Aorta (tissue), 5 donors: ENCODE results near the gene RGS19. TPM values are rescaled to one million over a fixed set of nuclear protein-coding genes. Genes with fewer than 3 reads are reported as not detected.

ENCODE experiments used
- ATAC-seq: fragments of 200-7000 bp; cut with Tn5 transposase; one replicate; pipeline ENCODE4 v1.9.1; 2022; ENCODE audit warnings: moderate library complexity; ENCODE audit not compliant: low FRiP score
- DNase-seq, 2 donors: peaks; one replicate each; pipeline ENCODE4 v3.0.0-alpha.2; 2020
- H3K27ac ChIP-seq, 2 donors: one replicate each; pipeline ENCODE4 v1.5.1; 2013; ENCODE audit warnings: low read length in 2 of 2, mild to moderate bottlenecking in 2 of 2, moderate library complexity in 2 of 2, control low read depth in 1 of 2, inconsistent platforms in 1 of 2, low read depth in 1 of 2
- H3K27me3 ChIP-seq, 2 donors: one replicate each; pipeline ENCODE4 v1.6.1; 2013; ENCODE audit warnings: control low read depth in 1 of 2, low read length in 1 of 2, mild to moderate bottlenecking in 1 of 2, moderate library complexity in 1 of 2; ENCODE audit not compliant: insufficient read depth in 2 of 2, control insufficient read depth in 1 of 2
- H3K36me3 ChIP-seq, 2 donors: one replicate each; pipeline ENCODE4 v1.6.1; 2013; ENCODE audit warnings: control low read depth in 1 of 2, low read length in 1 of 2, mild to moderate bottlenecking in 1 of 2; ENCODE audit not compliant: insufficient read depth in 2 of 2, control insufficient read depth in 1 of 2
- H3K4me1 ChIP-seq, 2 donors: one replicate each; pipeline ENCODE4 v1.6.1; 2013; ENCODE audit warnings: low read length in 2 of 2, control low read depth in 1 of 2, mild to moderate bottlenecking in 1 of 2, moderate library complexity in 1 of 2; ENCODE audit not compliant: insufficient read depth in 2 of 2, control insufficient read depth in 1 of 2
- H3K4me3 ChIP-seq, 2 donors: one replicate each; pipeline ENCODE4 v1.5.1; 2013; ENCODE audit warnings: low read length in 2 of 2, control low read depth in 1 of 2, mild to moderate bottlenecking in 1 of 2
- H3K9me3 ChIP-seq: one replicate; pipeline ENCODE4 v1.6.1; 2013; ENCODE audit warnings: mild to moderate bottlenecking, low read length; ENCODE audit not compliant: control insufficient read depth
- WGBS, 2 donors: extraction: QIAGEN DNeasy Blood & Tissue Kit; methylation state at CpG; one replicate each; pipeline ENCODE4 v1.1.7; 2013; 5-methylcytosine and 5-hydroxymethylcytosine counted together
- intact Hi-C, 2 donors: fragments of 100-400 bp; cut with DNase I; formaldehyde crosslinking; loops; one replicate each; pipeline versions ENCODE4 v1.14.2 to v1.15.0; 2022
- polyA plus RNA-seq, 2 donors: library from polyadenylated mRNA; stranded (reverse); fragments of 200-250 nt; gene quantifications; one replicate each; pipeline ENCODE4 v1.2.3, GENCODE V29; 2013
- total RNA-seq, 2 donors: library from RNA; stranded (reverse); fragmentation: NEBNext Ultra II Directional; extraction: Animal tissue kit (Norgen Biotek cat#: 25700); gene quantifications; one replicate each; pipeline ENCODE4 v1.2.1, GENCODE V29; 2021
- donor health status: healthy with polysubstance abuse.
- donor health status: Bipolar disorder and iron deficiency.
- donor health status: DM: no; HTN: no; CAD: no.
- donor health status: DM: no; HTN: no; CAD: no.
- donor health status: DM: yes; HTN: yes; CAD: no.

Gene RGS19
- total and polyA plus RNA-seq, 4 donors, result 10.8 to 23.8 (median 19.6) TPM

DNA sequence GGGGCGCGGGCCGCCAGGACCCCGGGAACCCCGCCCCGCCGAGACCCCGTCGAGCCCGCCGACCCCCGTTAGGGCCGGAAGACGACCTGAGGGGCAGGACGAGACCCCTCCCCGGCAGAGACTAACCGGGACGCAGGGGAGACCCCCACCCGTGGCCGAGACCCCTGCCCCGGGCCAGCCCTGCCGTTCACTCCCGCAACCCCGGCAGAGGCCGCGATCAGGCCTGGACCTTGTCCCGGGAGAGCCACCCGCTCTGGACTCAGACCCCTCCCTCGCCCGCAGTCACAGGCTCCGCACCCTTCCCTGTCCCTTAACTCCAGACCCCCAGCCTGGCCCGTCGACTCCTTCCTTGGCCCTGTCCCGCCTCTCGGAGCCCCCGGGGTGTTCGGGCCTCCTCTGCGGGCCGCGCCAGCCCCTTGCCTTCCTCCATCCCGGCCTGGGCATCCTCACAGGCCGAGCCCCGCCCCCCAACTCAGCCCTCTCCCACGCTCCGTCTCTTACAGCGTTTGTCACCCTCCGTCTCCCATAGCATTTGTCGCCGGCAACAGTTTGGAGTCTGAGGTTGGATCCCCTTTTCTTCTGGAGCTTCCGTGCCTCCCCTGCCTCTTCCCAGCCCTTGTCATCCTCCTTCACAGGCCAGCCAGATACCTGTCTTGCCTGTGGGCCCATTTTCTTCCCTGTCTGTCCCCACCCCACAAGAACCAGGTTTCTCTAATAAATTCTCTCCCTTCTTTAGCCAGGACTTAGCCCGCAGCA lies 15.8 kb downstream of the RGS19 start:
- ATAC-seq (peak; percentile 17), DNase-seq (no peak)
- Histone ChIP-seq H3K4me3 (peak overlapping the region; percentile 74 to 79), H3K36me3 (no peaks in the 10 kb centered on the region), H3K27ac (peak overlapping the region; percentile 16 to 31), H3K4me1 (no peaks in the 10 kb centered on the region), H3K27me3 (no peaks in the 10 kb centered on the region), H3K9me3 (no peaks in the 10 kb centered on the region)
- intact Hi-C loops, result loop anchor here in 1 of 2 donors (2.0 kb wide), 1 partner anchor 83 kb away; the partner anchor contains the start of gene PRPF6
- WGBS, 2 donors, result 0 to 1% methylated on average over 37 to 51 of the region's 51 CpGs

DNA sequence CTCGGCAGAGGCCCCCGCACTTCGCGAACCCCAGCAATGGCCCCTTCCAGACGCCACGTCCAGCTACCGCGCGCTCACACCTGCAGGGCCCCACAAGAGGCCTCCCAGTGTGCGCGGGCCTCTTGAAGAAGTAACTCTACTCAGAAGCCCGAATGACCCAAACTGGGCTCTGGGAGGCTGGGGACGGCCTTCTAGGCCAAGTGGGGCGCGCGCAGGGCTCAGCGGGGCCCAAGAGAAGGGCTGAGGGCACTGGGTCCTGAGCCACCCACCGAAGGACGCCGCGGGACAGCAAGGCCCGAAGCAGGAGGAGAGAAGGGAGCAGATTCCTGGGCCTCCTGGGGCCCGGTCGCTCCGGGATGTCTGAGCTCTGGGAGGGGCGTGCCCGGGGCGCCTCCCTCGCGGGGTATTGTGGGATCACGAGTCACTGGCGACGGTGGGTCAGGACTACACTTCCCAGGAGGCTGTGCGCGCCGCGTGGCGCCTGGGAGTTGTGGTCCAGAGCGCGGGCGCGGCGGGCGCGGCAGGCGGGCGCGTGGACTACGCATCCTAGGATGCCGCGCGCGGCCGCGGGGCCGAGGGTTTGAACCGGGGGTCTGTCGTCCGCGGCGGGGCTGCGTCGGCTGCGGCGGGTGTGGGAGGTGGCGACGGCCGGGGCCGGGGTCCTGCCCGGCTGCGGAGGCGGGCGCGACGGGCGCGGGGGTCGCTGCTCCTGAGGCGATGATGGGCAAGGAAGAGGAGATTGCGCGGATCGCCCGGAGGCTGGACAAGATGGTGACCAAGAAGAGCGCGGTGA lies 16.5 kb downstream of the RGS19 start, which contains the start of gene TCEA2:
Gene TCEA2 (plus strand): TSS at position 603 of the 793 bp plus-strand sequence. CDS start 115 bp downstream, at position 718.
- Histone ChIP-seq H3K27ac (peak within 1 kb of the TSS; percentile 31 to 35), H3K36me3 (no peaks in the 10 kb centered on the region), H3K4me1 (no peaks in the 10 kb centered on the region), H3K4me3 (peak within 1 kb of the TSS; percentile 74 to 79), H3K9me3 (no peaks in the 10 kb centered on the region), H3K27me3 (no peaks in the 10 kb centered on the region)
- peak; percentile 99 for DNase-seq
- 4 to 5% methylated on average over 61 to 85 of the region's 85 CpGs for WGBS, 2 donors
- intact Hi-C loops, result loop anchor here in 1 of 2 donors (2.0 kb wide), 1 partner anchor 82 kb away; the partner anchor contains the start of gene PRPF6
- peak; percentile 96 for ATAC-seq

DNA sequence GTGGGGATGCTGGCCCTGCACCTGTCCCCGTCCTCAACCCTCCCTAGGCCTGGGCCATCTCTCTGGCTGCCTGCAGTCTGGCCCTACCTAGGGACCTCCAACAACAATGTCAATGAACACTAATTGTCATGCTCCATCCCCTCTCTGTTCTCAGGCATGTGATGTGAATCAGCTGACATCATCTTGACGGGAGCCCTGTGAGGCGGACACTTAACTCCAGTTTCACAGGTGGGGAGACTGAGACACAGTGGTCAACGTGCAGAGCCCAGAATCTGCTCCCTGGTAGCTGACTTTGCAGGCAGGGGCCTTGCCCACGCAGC lies 17.1 kb downstream of the RGS19 start:
- Histone ChIP-seq H3K27ac (no peak overlapping the region), H3K36me3 (no peaks in the 10 kb centered on the region), H3K9me3 (no peaks in the 10 kb centered on the region), H3K4me3 (no peak overlapping the region), H3K27me3 (no peaks in the 10 kb centered on the region), H3K4me1 (no peaks in the 10 kb centered on the region)
- no peak for DNase-seq
- intact Hi-C loops, result loop anchor here in 1 of 2 donors (2.0 kb wide), 1 partner anchor 81 kb away; the partner anchor contains the start of gene PRPF6
- ATAC-seq, result no peak
- 49 to 57% methylated on average over 5 of the region's 5 CpGs for WGBS, 2 donors

DNA sequence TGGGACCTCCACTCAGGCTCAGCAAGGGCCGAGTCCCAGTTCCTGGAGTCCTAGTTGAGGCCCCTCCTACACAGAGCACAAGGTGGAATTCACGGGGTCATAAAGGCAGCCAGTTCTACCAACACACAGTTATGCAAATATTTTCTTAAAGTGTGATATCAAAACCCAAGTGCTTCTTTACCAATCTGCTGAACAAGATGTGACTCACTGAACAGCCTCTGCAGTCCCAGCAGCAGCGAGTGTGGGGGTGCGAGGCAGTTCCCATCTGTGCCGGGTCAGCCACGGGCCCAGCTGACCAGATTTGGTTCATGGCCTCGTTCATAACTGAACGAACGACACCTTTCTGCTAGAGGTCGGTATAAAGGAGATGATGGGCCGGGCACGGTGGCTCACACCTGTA lies 20.8 kb downstream of the RGS19 start:
- Histone ChIP-seq H3K36me3 (no peaks in the 10 kb centered on the region), H3K4me3 (no peak overlapping the region), H3K27me3 (no peaks in the 10 kb centered on the region), H3K9me3 (no peaks in the 10 kb centered on the region), H3K4me1 (no peaks in the 10 kb centered on the region), H3K27ac (no peak overlapping the region)
- DNase-seq, result no peak
- 79 to 88% methylated on average over 12 of the region's 12 CpGs for WGBS, 2 donors
- intact Hi-C loops, result no loop called here
- ATAC-seq, result no peak

DNA sequence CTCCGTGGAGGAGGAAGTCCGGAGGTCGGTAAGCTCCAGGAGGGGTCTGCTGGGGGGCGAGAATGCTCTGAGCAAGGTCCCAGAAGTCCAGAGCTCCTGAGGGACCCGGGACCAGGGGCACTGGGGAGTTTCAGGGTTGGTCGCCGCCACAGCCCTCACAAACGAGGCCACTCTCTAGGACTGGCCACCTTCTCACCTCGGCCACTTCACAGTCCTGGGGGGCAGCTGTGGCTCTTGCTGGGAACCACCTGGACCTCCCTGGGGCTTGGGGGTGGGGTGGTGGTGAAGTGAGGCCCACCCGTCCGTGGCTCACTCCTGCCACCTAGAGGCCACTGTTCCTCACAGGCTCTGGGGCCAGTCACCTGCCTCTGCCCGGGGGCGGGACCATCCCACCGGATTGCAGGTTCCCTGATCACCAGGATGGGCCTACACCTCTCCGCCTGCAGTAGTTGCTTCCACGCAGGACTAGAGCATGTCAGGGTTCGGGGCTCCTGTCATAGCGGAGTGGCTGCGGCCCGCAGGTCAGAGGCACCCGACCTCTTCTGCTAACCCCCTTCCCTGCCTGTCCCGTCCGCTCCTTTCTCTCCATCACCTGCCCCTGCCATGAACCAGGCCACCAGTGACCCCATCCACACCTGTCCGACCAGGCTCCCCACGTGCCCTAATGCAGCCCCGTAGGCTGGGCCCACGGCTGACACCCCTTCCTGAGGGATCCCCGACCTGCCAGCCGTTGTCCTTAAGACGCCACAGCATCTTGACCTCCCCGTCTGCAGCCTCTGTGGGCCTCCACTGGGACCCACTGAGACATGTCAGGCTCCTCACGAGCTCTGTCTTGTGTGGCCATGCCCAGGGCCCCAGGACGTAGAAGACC lies 21.5 kb downstream of the RGS19 start:
- ATAC-seq (peak; percentile 70), DNase-seq (peak; percentile 81 to 91)
- WGBS, 2 donors, result 39 to 41% methylated on average over 33 of the region's 33 CpGs
- no peaks in the 10 kb centered on the region for H3K9me3 ChIP-seq
- H3K4me3 ChIP-seq, result no peak overlapping the region
- intact Hi-C loops, result no loop called here
- no peaks in the 10 kb centered on the region for H3K4me1 ChIP-seq
- no peak overlapping the region for H3K27ac ChIP-seq
- no peaks in the 10 kb centered on the region for H3K36me3 ChIP-seq
- H3K27me3 ChIP-seq, result no peaks in the 10 kb centered on the region

DNA sequence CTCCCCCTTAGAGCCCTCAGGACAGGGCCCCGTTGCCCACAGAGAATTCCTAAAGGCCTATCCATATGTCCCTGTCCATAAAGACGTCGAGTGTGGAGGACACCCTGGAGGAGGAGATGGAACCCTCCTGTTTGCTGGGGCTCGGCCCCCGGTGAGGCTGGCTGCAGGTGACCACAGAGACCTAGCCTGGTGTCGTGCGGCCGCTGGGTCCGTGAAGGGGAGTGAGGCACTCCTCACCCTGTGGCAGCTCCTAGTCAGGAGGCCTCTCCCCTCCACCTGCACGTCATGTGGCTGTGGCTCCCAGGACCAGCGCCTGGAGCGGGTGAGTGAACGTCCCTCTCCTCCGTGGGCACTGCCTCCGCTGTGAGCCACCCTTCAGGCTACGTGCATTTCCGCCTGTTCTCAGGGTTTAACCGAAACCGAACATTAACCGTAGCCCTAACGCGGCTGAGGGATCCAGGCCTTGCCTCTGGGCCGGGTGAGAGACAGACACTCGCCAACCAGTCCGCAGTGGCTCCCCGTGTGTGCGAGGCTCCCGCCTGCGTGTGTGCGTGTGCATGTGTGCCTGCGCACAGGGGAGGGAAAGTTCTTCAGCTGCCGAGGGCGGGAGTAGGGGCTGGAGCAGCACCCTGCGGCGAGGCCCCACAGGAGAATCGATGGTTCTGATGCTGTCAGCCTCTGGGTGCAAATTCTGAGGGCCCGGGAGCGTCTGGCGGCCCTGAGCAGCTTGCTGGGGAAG lies 22.3 kb downstream of the RGS19 start:
- no peak overlapping the region for H3K4me3 ChIP-seq
- no peak for ATAC-seq
- no peaks in the 10 kb centered on the region for H3K36me3 ChIP-seq
- no peaks in the 10 kb centered on the region for H3K27me3 ChIP-seq
- DNase-seq, result no peak
- intact Hi-C loops, result no loop called here
- no peaks in the 10 kb centered on the region for H3K4me1 ChIP-seq
- no peak overlapping the region for H3K27ac ChIP-seq
- no peaks in the 10 kb centered on the region for H3K9me3 ChIP-seq
- 72 to 74% methylated on average over 38 to 39 of the region's 39 CpGs for WGBS, 2 donors

DNA sequence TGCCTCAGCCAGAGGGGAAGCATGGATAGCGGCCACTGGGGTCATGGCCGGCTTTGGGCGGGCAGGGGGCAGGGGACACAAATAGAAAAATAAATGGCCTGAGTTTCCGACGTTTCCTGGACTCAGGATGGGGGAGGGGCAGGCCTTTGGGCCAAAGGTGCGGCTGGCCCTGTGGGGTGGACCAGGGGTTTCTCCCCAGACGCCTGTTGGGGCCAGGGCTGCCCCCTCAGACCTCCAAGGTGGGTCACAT lies 22.8 kb downstream of the RGS19 start:
- intact Hi-C loops, result no loop called here
- no peak overlapping the region for H3K27ac ChIP-seq
- 52 to 65% methylated on average over 7 of the region's 7 CpGs for WGBS, 2 donors

More for the DNA sequence above, 22.8 kb downstream of the RGS19 start:
- ATAC-seq, result no peak
- Histone ChIP-seq H3K4me3 (no peak overlapping the region), H3K36me3 (no peaks in the 10 kb centered on the region), H3K27me3 (no peaks in the 10 kb centered on the region), H3K4me1 (no peaks in the 10 kb centered on the region), H3K9me3 (no peaks in the 10 kb centered on the region)
- no peak for DNase-seq
